Ureter (tissue), 1 donor: ENCODE results near the gene DNAJB7. TPM values are rescaled to one million over a fixed set of nuclear protein-coding genes. Genes with fewer than 3 reads are reported as not detected.
"Not testable (repeated sequence)": the region's sequence is repeated elsewhere in the genome, so short reads cannot be mapped to it uniquely, and the experiment has no call there.

Experiments
- DNase-seq: peaks from one replicate; pipeline ENCODE4 v3.0.0-alpha.2; 2020; ENCODE audit warnings: low spot score
- total RNA-seq: library from RNA; stranded (reverse); gene quantifications from one replicate; pipeline ENCODE4 v1.2.4, GENCODE V29; 2023
- donor health status: DM: yes; HTN: yes; CAD: no.

The DNAJB7 gene
- not detected for total RNA-seq

GRCh38 chr22:40862013-40862412 is at the start of gene DNAJB7:
Gene DNAJB7 (minus strand): TSS chr22:40862113. CDS start chr22:40861994, 119 bp downstream.
- DNase-seq: no peak

- DNase-seq: no peak
Observed at GRCh38 chr22:40908895-40909294, 47.0 kb upstream of the DNAJB7 start.

GRCh38 chr22:40904101-40904500 is 42.2 kb upstream of the DNAJB7 start:
- no peak for DNase-seq

GRCh38 chr22:40898850-40899357 is 37.0 kb upstream of the DNAJB7 start:
- no peak for DNase-seq

GRCh38 chr22:40894417-40894816 is 32.5 kb upstream of the DNAJB7 start:
- no peak for DNase-seq

GRCh38 chr22:40890881-40891280 is 29.0 kb upstream of the DNAJB7 start:
- no peak for DNase-seq

- no peak for DNase-seq
Observed at GRCh38 chr22:40889116-40889515, 27.2 kb upstream of the DNAJB7 start.

GRCh38 chr22:40878922-40879321 is 17.0 kb upstream of the DNAJB7 start:
- no peak for DNase-seq

- no peak for DNase-seq
Observed at GRCh38 chr22:40877488-40877887, 15.6 kb upstream of the DNAJB7 start.

GRCh38 chr22:40876907-40877306 is 15.0 kb upstream of the DNAJB7 start:
- no peak for DNase-seq

- no peak for DNase-seq
Observed at GRCh38 chr22:40875111-40875510, 13.2 kb upstream of the DNAJB7 start.

- DNase-seq: no peak
Observed at GRCh38 chr22:40874016-40874415, 12.1 kb upstream of the DNAJB7 start.

GRCh38 chr22:40868379-40868778 is 6.5 kb upstream of the DNAJB7 start:
- not testable (repeated sequence) for DNase-seq

GRCh38 chr22:40867109-40867508 is 5.2 kb upstream of the DNAJB7 start:
- DNase-seq: no peak

GRCh38 chr22:40862537-40862936 is 624 bp upstream of the DNAJB7 start:
- DNase-seq: no peak

GRCh38 chr22:40857309-40857855 is 4.5 kb downstream of the DNAJB7 start:
- no peak for DNase-seq

GRCh38 chr22:40856513-40857308 is 5.2 kb downstream of the DNAJB7 start, which contains the start of the genes ST13 and XPNPEP3:
Gene ST13 (minus strand): TSS chr22:40856639. CDS start chr22:40856540, 99 bp downstream.
Gene XPNPEP3 (plus strand): TSS chr22:40857148. CDS start chr22:40857182, 34 bp downstream.
- DNase-seq: peak; percentile 98

GRCh38 chr22:40855979-40856512 is 5.9 kb downstream of the DNAJB7 start:
- DNase-seq: no peak

- DNase-seq: no peak
Observed at GRCh38 chr22:40855071-40855978, 6.6 kb downstream of the DNAJB7 start.

GRCh38 chr22:40853961-40854360 is 8.0 kb downstream of the DNAJB7 start:
- no peak for DNase-seq

- no peak for DNase-seq
Observed at GRCh38 chr22:40853333-40853732, 8.6 kb downstream of the DNAJB7 start.

- not testable (repeated sequence) for DNase-seq
Observed at GRCh38 chr22:40845816-40846215, 16.1 kb downstream of the DNAJB7 start.
